Mesothelial cell of epicardium (in vitro differentiated cells): ENCODE results near the gene SLC2A6. TPM values are rescaled to one million over a fixed set of nuclear protein-coding genes. Genes with fewer than 3 reads are reported as not detected.

ENCODE experiments used
- DNase-seq, 2 experiments: peaks; one replicate each; pipeline ENCODE4 v3.0.0; 2021; ENCODE audit warnings: low spot score in 2 of 2; ENCODE audit not compliant: unreplicated experiment in 2 of 2
- H3K27ac Mint-ChIP-seq: 2 replicates; pipeline ENCODE4 v1.8.0; 2021; ENCODE audit warnings: mixed read lengths
- H3K27me3 Mint-ChIP-seq: 2 replicates; pipeline ENCODE4 v1.8.0; 2021; ENCODE audit warnings: low read depth, mixed read lengths
- H3K36me3 Mint-ChIP-seq: 2 replicates; pipeline ENCODE4 v1.8.0; 2021; ENCODE audit warnings: mixed read lengths
- H3K4me1 Mint-ChIP-seq: 2 replicates; pipeline ENCODE4 v1.8.0; 2021; ENCODE audit warnings: mixed read lengths
- H3K4me3 Mint-ChIP-seq: 2 replicates; pipeline ENCODE4 v1.8.0; 2021; ENCODE audit warnings: mild to moderate bottlenecking, moderate library complexity, mixed read lengths
- H3K9me3 Mint-ChIP-seq: 2 replicates; pipeline ENCODE4 v1.8.0; 2021; ENCODE audit warnings: mixed read lengths
- CTCF ChIP-seq: fragments of 200-600 bp; sonication (generic); IDR thresholded peaks from one replicate; pipeline ENCODE4 v1.5.0; 2021; ENCODE audit warnings: antibody characterized with exemption; ENCODE audit not compliant: unreplicated experiment
- total RNA-seq: library from RNA; stranded (reverse); gene quantifications from 3 replicates; pipeline ENCODE4 v1.2.1, GENCODE V29; 2021

SLC2A6 gene
- total RNA-seq, 1 donor from 2014 or later, result 9.0 TPM

- Mint-ChIP-seq H3K27me3 (no peaks in the 10 kb centered on the region), H3K4me1 (peaks cover 34% of the 10 kb centered on the region), H3K27ac (peak overlapping the region; percentile 72), H3K9me3 (no peaks in the 10 kb centered on the region), H3K4me3 (peak overlapping the region; percentile 32), H3K36me3 (no peaks in the 10 kb centered on the region)
- DNase-seq, result peak in 1 of 2 experiments; percentile 66
- TF ChIP-seq CTCF, result no peak
Observed at GRCh38 chr9:133509179-133510083, 30.5 kb upstream of the SLC2A6 start.

- Mint-ChIP-seq H3K4me1 (peaks cover 26% of the 10 kb centered on the region), H3K27me3 (no peaks in the 10 kb centered on the region), H3K9me3 (peaks cover 5% of the 10 kb centered on the region), H3K36me3 (no peaks in the 10 kb centered on the region), H3K4me3 (no peak overlapping the region), H3K27ac (no peak overlapping the region)
- no peak for DNase-seq
- TF ChIP-seq CTCF, result no peak
Observed at GRCh38 chr9:133508046-133508445, 29.1 kb upstream of the SLC2A6 start.

- no peak overlapping the region for H3K4me3 Mint-ChIP-seq
- H3K9me3 Mint-ChIP-seq, result peaks cover 8% of the 10 kb centered on the region
- no peak overlapping the region for H3K27ac Mint-ChIP-seq
- H3K4me1 Mint-ChIP-seq, result peaks cover 26% of the 10 kb centered on the region
- no peak for TF ChIP-seq CTCF
- no peaks in the 10 kb centered on the region for H3K27me3 Mint-ChIP-seq
- H3K36me3 Mint-ChIP-seq, result no peaks in the 10 kb centered on the region
- no peak for DNase-seq
Observed at GRCh38 chr9:133507246-133507965, 28.5 kb upstream of the SLC2A6 start.

GRCh38 chr9:133506653-133507038, 27.7 kb upstream of the SLC2A6 start:
- Mint-ChIP-seq H3K4me1 (peaks cover 26% of the 10 kb centered on the region), H3K9me3 (peaks cover 16% of the 10 kb centered on the region), H3K36me3 (no peaks in the 10 kb centered on the region), H3K4me3 (no peak overlapping the region), H3K27me3 (no peaks in the 10 kb centered on the region), H3K27ac (no peak overlapping the region)
- DNase-seq, result no peak
- no peak for TF ChIP-seq CTCF

GRCh38 chr9:133505901-133506652, 27.2 kb upstream of the SLC2A6 start:
- no peak for DNase-seq
- no peaks in the 10 kb centered on the region for H3K27me3 Mint-ChIP-seq
- H3K9me3 Mint-ChIP-seq, result peaks cover 22% of the 10 kb centered on the region
- TF ChIP-seq CTCF, result no peak
- no peak overlapping the region for H3K27ac Mint-ChIP-seq
- no peak overlapping the region for H3K4me3 Mint-ChIP-seq
- no peaks in the 10 kb centered on the region for H3K36me3 Mint-ChIP-seq
- H3K4me1 Mint-ChIP-seq, result peaks cover 26% of the 10 kb centered on the region
